Hepatocyte (in vitro differentiated cells): Measurements from ENCODE around the gene P3H3.

ENCODE experiments used
- EZH2 ChIP-seq: fragments of 200-600 bp; sonication (generic); IDR thresholded peaks from 2 replicates; pipeline ENCODE4 v1.6.1; 2016; ENCODE audit warnings: antibody characterized with exemption, mild to moderate bottlenecking, borderline replicate concordance
- TF ChIP-seq, protein P1 (sequence below): fragments of 200-600 bp; sonication (generic); IDR thresholded peaks from 2 replicates; pipeline ENCODE4 v1.5.1; 2016; ENCODE audit warnings: antibody characterized with exemption, mild to moderate bottlenecking; ENCODE audit not compliant: poor library complexity

DNA sequence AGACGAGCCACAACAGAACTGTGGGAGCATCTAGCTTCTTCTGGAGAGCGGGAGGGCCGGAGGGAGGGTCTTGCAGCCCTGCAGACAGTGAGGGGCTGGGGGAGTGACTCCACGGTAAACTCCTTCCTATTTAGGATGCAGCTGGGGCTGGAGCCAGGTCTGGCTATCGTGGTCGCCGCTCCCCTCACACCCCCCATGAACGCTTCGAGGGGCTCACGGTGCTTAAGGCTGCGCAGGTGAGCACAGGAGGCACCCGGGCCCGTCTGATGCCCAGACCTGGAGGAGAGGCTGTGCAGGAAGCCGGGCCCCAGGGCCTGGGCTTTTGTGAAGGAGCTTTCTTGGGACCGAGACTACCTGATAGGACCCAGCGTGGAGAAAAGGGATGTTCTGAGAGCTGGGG lies 8.6 kb downstream of the P3H3 start:
- TF ChIP-seq, protein P1, sequence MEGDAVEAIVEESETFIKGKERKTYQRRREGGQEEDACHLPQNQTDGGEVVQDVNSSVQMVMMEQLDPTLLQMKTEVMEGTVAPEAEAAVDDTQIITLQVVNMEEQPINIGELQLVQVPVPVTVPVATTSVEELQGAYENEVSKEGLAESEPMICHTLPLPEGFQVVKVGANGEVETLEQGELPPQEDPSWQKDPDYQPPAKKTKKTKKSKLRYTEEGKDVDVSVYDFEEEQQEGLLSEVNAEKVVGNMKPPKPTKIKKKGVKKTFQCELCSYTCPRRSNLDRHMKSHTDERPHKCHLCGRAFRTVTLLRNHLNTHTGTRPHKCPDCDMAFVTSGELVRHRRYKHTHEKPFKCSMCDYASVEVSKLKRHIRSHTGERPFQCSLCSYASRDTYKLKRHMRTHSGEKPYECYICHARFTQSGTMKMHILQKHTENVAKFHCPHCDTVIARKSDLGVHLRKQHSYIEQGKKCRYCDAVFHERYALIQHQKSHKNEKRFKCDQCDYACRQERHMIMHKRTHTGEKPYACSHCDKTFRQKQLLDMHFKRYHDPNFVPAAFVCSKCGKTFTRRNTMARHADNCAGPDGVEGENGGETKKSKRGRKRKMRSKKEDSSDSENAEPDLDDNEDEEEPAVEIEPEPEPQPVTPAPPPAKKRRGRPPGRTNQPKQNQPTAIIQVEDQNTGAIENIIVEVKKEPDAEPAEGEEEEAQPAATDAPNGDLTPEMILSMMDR = no peak
- TF ChIP-seq EZH2 = no peak
